Measurements from ENCODE around the gene INPP5J.
A peak's percentile ranks its signal among the peaks of the same experiment; 100 is the strongest.

DNA sequence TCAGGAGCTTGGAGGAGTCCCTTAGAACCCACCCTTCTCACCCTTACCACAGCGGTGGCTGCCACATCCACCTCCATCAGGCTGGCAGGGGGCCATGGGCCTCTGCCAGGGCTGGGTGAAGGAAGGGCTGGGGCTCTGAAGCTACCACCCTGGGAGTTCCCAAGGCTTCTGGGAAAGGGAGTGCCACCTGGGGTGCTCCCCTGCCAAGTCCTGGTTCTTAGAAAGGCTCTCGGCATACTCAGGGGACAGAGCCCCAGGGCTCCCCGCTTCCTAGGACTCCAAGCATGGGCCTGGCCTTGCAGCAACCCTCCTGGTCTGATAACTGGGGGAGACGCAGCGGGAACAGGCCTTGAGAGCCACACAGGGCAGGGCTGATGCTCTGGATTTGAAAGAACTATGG is 18.0 kb downstream of the INPP5J start:
- TF ChIP-seq BCL11A (tag by site-specific recombination; IDR thresholded peaks at IDR 0.05; ENCODE audit: low read depth) = no peak
- no peak for TF ChIP-seq CTCF (tag by site-specific recombination; IDR thresholded peaks at IDR 0.05)
- TF ChIP-seq, protein P1, sequence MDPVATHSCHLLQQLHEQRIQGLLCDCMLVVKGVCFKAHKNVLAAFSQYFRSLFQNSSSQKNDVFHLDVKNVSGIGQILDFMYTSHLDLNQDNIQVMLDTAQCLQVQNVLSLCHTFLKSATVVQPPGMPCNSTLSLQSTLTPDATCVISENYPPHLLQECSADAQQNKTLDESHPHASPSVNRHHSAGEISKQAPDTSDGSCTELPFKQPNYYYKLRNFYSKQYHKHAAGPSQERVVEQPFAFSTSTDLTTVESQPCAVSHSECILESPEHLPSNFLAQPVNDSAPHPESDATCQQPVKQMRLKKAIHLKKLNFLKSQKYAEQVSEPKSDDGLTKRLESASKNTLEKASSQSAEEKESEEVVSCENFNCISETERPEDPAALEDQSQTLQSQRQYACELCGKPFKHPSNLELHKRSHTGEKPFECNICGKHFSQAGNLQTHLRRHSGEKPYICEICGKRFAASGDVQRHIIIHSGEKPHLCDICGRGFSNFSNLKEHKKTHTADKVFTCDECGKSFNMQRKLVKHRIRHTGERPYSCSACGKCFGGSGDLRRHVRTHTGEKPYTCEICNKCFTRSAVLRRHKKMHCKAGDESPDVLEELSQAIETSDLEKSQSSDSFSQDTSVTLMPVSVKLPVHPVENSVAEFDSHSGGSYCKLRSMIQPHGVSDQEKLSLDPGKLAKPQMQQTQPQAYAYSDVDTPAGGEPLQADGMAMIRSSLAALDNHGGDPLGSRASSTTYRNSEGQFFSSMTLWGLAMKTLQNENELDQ (tag by site-specific recombination; IDR thresholded peaks at IDR 0.05; ENCODE audit: low read depth) = no peak
- TF ChIP-seq, protein P2, sequence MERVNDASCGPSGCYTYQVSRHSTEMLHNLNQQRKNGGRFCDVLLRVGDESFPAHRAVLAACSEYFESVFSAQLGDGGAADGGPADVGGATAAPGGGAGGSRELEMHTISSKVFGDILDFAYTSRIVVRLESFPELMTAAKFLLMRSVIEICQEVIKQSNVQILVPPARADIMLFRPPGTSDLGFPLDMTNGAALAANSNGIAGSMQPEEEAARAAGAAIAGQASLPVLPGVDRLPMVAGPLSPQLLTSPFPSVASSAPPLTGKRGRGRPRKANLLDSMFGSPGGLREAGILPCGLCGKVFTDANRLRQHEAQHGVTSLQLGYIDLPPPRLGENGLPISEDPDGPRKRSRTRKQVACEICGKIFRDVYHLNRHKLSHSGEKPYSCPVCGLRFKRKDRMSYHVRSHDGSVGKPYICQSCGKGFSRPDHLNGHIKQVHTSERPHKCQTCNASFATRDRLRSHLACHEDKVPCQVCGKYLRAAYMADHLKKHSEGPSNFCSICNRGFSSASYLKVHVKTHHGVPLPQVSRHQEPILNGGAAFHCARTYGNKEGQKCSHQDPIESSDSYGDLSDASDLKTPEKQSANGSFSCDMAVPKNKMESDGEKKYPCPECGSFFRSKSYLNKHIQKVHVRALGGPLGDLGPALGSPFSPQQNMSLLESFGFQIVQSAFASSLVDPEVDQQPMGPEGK (tag by site-specific recombination; IDR thresholded peaks at IDR 0.05) = no peak
- no peak for TF ChIP-seq ZNF561 (tag by site-specific recombination; IDR thresholded peaks at IDR 0.05; ENCODE audit: borderline replicate concordance)
- peak; percentile 40 for TF ChIP-seq ZIC2 (tag by site-specific recombination; IDR thresholded peaks at IDR 0.05)
- TF ChIP-seq ZNF629 (tag by site-specific recombination; IDR thresholded peaks at IDR 0.05) = no peak

Measured in HEK293 (cell line).